ENCODE data around the gene MCC.

DNA sequence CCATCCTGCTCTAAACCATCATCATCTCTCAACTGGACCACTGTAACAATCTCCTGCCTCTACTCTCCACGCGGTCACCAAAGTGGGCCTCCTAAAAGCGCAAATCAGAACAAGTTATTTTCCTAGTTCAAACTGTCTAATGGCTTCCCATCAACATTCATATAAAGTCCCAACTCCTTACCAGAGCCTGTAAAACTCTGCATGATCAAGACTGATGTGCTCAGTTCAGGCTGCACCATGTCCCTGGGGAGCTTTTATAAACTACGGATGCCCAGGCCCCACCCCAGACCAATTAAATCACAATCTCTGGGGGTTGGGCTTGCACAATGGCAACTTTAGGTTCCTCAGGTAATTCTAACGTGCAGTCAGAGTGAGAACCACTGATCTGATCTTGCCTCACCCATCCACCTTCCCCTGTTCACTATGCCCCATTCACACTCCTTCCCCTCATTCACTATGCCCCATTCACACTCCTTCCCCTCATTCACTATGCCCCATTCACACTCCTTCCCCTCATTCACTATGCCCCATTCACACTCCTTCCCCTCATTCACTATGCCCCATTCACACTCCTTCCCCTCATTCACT is 382.5 kb downstream of the MCC start:
- TF ChIP-seq, protein P1, sequence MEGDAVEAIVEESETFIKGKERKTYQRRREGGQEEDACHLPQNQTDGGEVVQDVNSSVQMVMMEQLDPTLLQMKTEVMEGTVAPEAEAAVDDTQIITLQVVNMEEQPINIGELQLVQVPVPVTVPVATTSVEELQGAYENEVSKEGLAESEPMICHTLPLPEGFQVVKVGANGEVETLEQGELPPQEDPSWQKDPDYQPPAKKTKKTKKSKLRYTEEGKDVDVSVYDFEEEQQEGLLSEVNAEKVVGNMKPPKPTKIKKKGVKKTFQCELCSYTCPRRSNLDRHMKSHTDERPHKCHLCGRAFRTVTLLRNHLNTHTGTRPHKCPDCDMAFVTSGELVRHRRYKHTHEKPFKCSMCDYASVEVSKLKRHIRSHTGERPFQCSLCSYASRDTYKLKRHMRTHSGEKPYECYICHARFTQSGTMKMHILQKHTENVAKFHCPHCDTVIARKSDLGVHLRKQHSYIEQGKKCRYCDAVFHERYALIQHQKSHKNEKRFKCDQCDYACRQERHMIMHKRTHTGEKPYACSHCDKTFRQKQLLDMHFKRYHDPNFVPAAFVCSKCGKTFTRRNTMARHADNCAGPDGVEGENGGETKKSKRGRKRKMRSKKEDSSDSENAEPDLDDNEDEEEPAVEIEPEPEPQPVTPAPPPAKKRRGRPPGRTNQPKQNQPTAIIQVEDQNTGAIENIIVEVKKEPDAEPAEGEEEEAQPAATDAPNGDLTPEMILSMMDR (IDR thresholded peaks at IDR 0.05), result no peak
- TF ChIP-seq POLR2A (IDR thresholded peaks at IDR 0.05), result no peak
